ENCODE data around the gene GABRB1. TPM values are rescaled to one million over a fixed set of nuclear protein-coding genes. Genes with fewer than 3 reads are reported as not detected.
A peak's percentile ranks its signal among the peaks of the same experiment; 100 is the strongest.

Gene GABRB1
- total RNA-seq, 1 donor from 2014 or later: not detected

- no peak for TF ChIP-seq CTCF (IDR thresholded peaks at IDR 0.05; ENCODE audit: insufficient read depth, low read length, severe bottlenecking)
- no peaks in the 10 kb centered on the region for H3K27me3 ChIP-seq (ENCODE audit: control insufficient read depth, insufficient read depth, low read length)
- FAIRE-seq (no peak), DNase-seq (ENCODE audit: low read depth) (no peak)
- no peaks in the 10 kb centered on the region for H3K36me3 ChIP-seq (ENCODE audit: control insufficient read depth, insufficient read depth, low read length)
- no peak overlapping the region for H3K4me3 ChIP-seq (ENCODE audit: low read depth, low read length)
These were observed 437.5 kb downstream of the GABRB1 start for GRCh38 chr4:47468706-47469365.

- no peak for TF ChIP-seq CTCF (IDR thresholded peaks at IDR 0.05; ENCODE audit: insufficient read depth, low read length, severe bottlenecking)
- FAIRE-seq (no peak), DNase-seq (ENCODE audit: low read depth) (peak; percentile 18)
- Histone ChIP-seq H3K36me3 (ENCODE audit: control insufficient read depth, insufficient read depth, low read length) (no peaks in the 10 kb centered on the region), H3K4me3 (ENCODE audit: low read depth, low read length) (no peak overlapping the region), H3K27me3 (ENCODE audit: control insufficient read depth, insufficient read depth, low read length) (no peaks in the 10 kb centered on the region)
These were observed 438.6 kb downstream of the GABRB1 start for GRCh38 chr4:47469951-47470350.

- H3K27me3 ChIP-seq (ENCODE audit: control insufficient read depth, insufficient read depth, low read length): no peaks in the 10 kb centered on the region
- H3K4me3 ChIP-seq (ENCODE audit: low read depth, low read length): no peak overlapping the region
- no peak for TF ChIP-seq CTCF (IDR thresholded peaks at IDR 0.05; ENCODE audit: insufficient read depth, low read length, severe bottlenecking)
- no peaks in the 10 kb centered on the region for H3K36me3 ChIP-seq (ENCODE audit: control insufficient read depth, insufficient read depth, low read length)
- DNase-seq (ENCODE audit: low read depth): no peak
- no peak for FAIRE-seq
These were observed 439.7 kb downstream of the GABRB1 start for GRCh38 chr4:47471064-47471463.

GRCh38 chr4:47471591-47471990 is 440.2 kb downstream of the GABRB1 start:
- H3K36me3 ChIP-seq (ENCODE audit: control insufficient read depth, insufficient read depth, low read length): no peaks in the 10 kb centered on the region
- H3K4me3 ChIP-seq (ENCODE audit: low read depth, low read length): no peak overlapping the region
- FAIRE-seq: no peak
- no peak for TF ChIP-seq CTCF (IDR thresholded peaks at IDR 0.05; ENCODE audit: insufficient read depth, low read length, severe bottlenecking)
- DNase-seq (ENCODE audit: low read depth): no peak
- no peaks in the 10 kb centered on the region for H3K27me3 ChIP-seq (ENCODE audit: control insufficient read depth, insufficient read depth, low read length)

GRCh38 chr4:47473141-47473750 is 441.9 kb downstream of the GABRB1 start:
- no peaks in the 10 kb centered on the region for H3K27me3 ChIP-seq (ENCODE audit: control insufficient read depth, insufficient read depth, low read length)
- H3K36me3 ChIP-seq (ENCODE audit: control insufficient read depth, insufficient read depth, low read length): no peaks in the 10 kb centered on the region
- no peak for TF ChIP-seq CTCF (IDR thresholded peaks at IDR 0.05; ENCODE audit: insufficient read depth, low read length, severe bottlenecking)
- no peak overlapping the region for H3K4me3 ChIP-seq (ENCODE audit: low read depth, low read length)
- DNase-seq (ENCODE audit: low read depth): no peak
- FAIRE-seq: no peak
